HUES64 (cell line): Measurements from ENCODE around the gene DHTKD1.
A peak's percentile ranks its signal among the peaks of the same experiment; 100 is the strongest.

Experiments
- H3K27ac ChIP-seq: 2 replicates; pipeline ENCODE4 v1.7.0; 2013; ENCODE audit warnings: low read depth, low read length, inconsistent platforms
- H3K27me3 ChIP-seq: 2 replicates; pipeline ENCODE4 v1.6.1; 2013; ENCODE audit warnings: mild to moderate bottlenecking, low read length; ENCODE audit not compliant: insufficient read depth
- H3K36me3 ChIP-seq: 2 replicates; pipeline ENCODE4 v1.6.1; 2013; ENCODE audit warnings: mild to moderate bottlenecking, low read length; ENCODE audit not compliant: insufficient read depth
- H3K4me1 ChIP-seq: 2 replicates; pipeline ENCODE4 v1.6.1; 2013; ENCODE audit warnings: mild to moderate bottlenecking, low read length, moderate library complexity; ENCODE audit not compliant: insufficient read depth
- H3K4me3 ChIP-seq: 2 replicates; pipeline ENCODE4 v1.5.1; 2013; ENCODE audit warnings: mild to moderate bottlenecking, low read length, moderate library complexity
- H3K9ac ChIP-seq: 2 replicates; pipeline ENCODE4 v1.6.1; 2013; ENCODE audit warnings: mild to moderate bottlenecking, low read depth, low read length
- H3K9me3 ChIP-seq: 2 replicates; pipeline ENCODE4 v1.6.1; 2013; ENCODE audit warnings: low read depth, low read length; ENCODE audit not compliant: insufficient read depth
- WGBS: fragments of 150-250, 120-280 bp; methylation state at CpG from one replicate; pipeline ENCODE4 v1.1.7; 2013; ENCODE audit warnings: missing lambda C conversion rate; 5-methylcytosine and 5-hydroxymethylcytosine counted together

DHTKD1 gene

DNA sequence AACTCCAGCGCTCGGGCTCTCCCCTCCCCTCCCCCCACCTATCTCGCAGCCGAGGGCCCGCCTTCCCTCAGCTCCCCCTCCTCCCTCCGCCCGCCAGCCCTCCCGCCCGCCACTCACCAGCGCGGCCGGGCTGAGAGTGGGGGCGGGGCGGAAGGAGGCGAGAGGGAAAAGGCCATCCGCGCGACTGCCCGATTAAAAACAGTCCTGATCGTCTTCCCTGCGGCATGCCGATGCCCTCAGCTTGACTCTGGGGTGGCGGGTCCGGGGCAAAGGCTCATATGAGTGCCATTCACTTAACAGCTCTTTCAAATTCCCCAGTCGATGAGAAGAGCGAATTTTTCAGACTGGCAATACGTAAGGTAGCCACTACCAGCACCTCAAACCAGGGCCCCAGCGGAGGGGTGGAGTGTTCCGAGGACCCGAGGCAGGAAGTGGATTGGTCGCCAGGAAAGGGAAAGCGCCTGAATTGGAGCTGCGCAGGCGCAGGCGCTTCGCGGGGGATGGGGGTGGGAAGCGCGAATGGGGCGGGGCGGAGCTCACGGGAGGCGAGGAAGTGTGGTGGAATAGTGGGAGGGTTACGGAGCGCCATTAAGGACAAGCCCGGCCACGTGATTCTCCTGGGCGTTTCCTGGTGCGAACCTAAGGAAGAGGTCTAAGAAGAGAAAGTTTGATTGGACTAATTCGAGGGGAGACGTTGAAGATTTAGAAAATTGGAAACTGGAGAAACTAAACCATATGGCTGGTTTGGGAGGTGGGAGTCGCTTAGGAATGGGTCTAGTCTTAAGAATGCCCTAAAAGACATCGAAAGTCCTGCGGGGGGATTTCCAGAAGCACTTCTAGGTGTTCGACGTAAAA, 25.7 kb upstream of the DHTKD1 start, which contains the start of gene UPF2:
TSS of gene UPF2 (minus strand) at position 13 of the 855 bp plus-strand sequence. CDS start 7,386 bp downstream, outside the sequence.
- H3K27me3 ChIP-seq, result no peaks in the 10 kb centered on the region
- peak within 1 kb of the TSS; percentile 99 for H3K4me3 ChIP-seq
- H3K4me1 ChIP-seq, result peaks cover 14% of the 10 kb centered on the region
- H3K27ac ChIP-seq, result peak within 1 kb of the TSS; percentile 98
- 5% methylated on average over 50 of the region's 56 CpGs for WGBS
- H3K9ac ChIP-seq, result peak within 1 kb of the TSS; percentile 99
- no peaks in the 10 kb centered on the region for H3K9me3 ChIP-seq
- H3K36me3 ChIP-seq, result no peaks in the 10 kb centered on the region

DNA sequence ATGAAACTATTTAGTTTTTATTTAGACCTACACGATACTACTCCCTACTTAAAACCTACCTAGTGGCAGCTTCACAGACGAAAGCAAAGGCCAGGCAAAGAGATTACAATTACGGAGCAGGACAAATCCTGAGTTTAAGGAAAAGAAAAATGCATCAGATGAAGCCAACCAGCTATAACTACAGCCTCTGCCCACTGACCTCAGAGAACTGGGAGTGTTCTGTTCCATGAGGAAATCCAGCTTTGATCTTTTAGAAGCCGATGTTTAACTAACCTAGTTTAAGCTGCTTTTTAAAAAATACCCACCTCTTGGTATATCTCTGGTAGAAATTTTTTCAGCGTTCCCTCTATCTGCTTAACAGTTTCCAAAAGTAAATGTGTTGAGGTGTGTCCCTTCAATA, 23.2 kb upstream of the DHTKD1 start:
- no peak overlapping the region for H3K27ac ChIP-seq
- H3K36me3 ChIP-seq, result no peaks in the 10 kb centered on the region
- no peaks in the 10 kb centered on the region for H3K9me3 ChIP-seq
- WGBS, result 89% methylated on average over 5 of the region's 5 CpGs
- no peak overlapping the region for H3K4me3 ChIP-seq
- H3K27me3 ChIP-seq, result no peaks in the 10 kb centered on the region
- no peak overlapping the region for H3K9ac ChIP-seq
- H3K4me1 ChIP-seq, result peaks cover 11% of the 10 kb centered on the region

DNA sequence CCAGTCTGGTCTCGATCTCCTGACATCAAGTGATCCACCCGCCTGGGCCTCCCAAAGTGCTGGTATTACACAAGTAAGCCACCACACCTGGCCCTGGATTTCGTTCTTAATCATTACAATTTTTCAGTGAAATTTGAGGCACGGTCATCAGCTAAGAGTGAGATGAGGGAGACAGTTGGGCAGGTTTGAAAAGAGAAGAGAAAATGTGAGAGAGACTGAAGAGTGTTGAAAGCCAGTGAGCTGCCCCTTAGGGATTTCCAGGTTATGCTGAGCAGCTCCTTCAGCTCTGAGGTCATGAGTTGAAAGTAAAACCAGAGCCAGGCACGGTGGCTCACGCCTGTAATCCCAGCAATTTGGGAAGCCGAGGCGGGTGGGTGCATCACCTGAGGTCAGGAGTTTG, 20.2 kb upstream of the DHTKD1 start:
- no peaks in the 10 kb centered on the region for H3K27me3 ChIP-seq
- WGBS, result 93% methylated on average over 8 of the region's 8 CpGs
- H3K9ac ChIP-seq, result no peak overlapping the region
- H3K9me3 ChIP-seq, result no peaks in the 10 kb centered on the region
- no peak overlapping the region for H3K27ac ChIP-seq
- H3K36me3 ChIP-seq, result no peaks in the 10 kb centered on the region
- no peaks in the 10 kb centered on the region for H3K4me1 ChIP-seq
- H3K4me3 ChIP-seq, result no peak overlapping the region

DNA sequence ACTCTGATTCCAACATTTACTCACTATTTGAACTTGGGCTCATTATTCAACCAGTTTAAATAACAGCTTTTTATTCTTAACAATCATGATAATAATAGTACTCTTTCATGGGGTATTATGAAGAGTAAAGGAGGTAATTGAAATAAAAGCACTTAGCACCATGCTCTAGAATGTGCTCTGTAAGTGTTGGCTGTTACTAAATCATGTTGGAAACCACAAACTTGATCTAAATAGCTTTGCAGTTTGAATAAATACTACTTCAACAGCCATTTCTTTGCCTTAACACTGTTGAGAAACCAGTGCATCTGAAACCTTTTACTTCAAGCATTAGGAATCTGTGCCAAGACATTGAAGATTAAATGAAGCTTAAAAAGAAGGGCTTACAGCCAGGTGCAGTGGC, 18.2 kb upstream of the DHTKD1 start:
- H3K4me3 ChIP-seq, result no peak overlapping the region
- no peaks in the 10 kb centered on the region for H3K36me3 ChIP-seq
- H3K9ac ChIP-seq, result no peak overlapping the region
- H3K27ac ChIP-seq, result no peak overlapping the region
- H3K9me3 ChIP-seq, result no peaks in the 10 kb centered on the region
- no peaks in the 10 kb centered on the region for H3K4me1 ChIP-seq
- H3K27me3 ChIP-seq, result no peaks in the 10 kb centered on the region

DNA sequence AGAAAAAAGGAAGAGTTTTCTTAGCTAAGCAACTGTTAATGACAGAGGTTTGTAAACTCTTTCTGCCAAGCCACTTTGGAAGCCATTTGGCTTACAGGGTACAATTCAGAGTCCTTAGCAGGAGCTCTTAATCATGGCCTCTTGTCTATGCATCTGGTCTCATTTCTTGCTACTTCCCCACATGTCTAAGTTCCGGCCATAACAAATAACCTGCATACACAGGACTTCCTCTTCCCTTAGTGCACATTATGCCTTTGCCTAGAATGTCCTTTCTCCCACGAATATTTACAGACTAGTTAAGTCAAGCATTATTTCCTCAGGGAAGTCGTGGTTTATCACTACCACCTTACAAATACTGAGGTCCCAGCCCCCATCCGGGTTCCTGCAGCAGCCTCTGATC, 17.5 kb upstream of the DHTKD1 start:
- Histone ChIP-seq H3K4me1 (no peaks in the 10 kb centered on the region), H3K9ac (no peak overlapping the region), H3K36me3 (no peaks in the 10 kb centered on the region), H3K9me3 (no peaks in the 10 kb centered on the region), H3K27ac (no peak overlapping the region), H3K27me3 (no peaks in the 10 kb centered on the region), H3K4me3 (no peak overlapping the region)
- WGBS, result 86% methylated on average over 4 of the region's 4 CpGs

DNA sequence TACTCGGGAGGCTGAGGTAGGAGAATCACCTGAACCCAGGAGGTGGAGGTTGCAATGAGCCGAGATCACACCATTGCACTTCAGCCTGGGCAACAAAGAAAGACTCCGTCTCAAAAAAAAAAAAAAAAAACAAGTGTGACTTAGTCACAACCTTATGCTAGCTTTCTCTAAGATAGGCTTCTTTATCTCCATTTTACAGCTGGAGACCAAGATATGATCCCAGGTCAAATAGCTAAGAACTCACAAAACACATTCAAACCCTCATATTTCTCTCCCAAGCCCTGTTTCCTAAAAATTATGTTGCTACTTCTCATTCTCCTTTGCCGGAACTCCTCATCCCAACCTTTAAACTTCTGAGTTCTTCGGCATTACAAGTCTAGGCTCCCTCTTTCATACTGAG, 13.0 kb upstream of the DHTKD1 start:
- 95% methylated on average over 5 of the region's 5 CpGs for WGBS

DNA sequence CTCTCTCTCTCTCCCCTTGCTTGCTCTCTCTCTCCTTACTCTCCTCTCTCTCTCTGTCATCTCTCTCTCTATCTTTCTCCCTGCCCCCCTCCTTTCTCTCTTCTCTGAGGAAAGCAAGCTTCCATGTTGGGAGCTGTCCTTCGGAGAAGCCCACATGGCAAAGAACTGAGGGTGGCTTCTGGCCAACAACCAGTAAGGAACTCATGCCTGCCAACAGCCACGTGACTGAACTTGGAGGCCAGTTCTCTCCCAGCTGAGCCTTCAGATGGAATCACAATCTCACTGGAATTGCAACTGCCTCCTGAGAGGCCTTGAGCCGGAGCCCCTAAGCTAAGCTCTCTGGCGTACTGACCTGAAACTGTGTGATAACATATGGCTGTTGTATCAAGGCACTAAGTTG, 12.0 kb upstream of the DHTKD1 start:
- Histone ChIP-seq H3K27ac (no peak overlapping the region), H3K36me3 (no peaks in the 10 kb centered on the region), H3K4me3 (no peak overlapping the region), H3K4me1 (no peaks in the 10 kb centered on the region), H3K27me3 (no peaks in the 10 kb centered on the region), H3K9me3 (no peaks in the 10 kb centered on the region), H3K9ac (no peak overlapping the region)
- 72% methylated on average over 4 of the region's 4 CpGs for WGBS

More for the DNA sequence above, 13.0 kb upstream of the DHTKD1 start:
- H3K36me3 ChIP-seq, result no peaks in the 10 kb centered on the region
- no peak overlapping the region for H3K9ac ChIP-seq
- H3K27me3 ChIP-seq, result no peaks in the 10 kb centered on the region
- H3K9me3 ChIP-seq, result no peaks in the 10 kb centered on the region
- H3K27ac ChIP-seq, result no peak overlapping the region
- no peaks in the 10 kb centered on the region for H3K4me1 ChIP-seq
- no peak overlapping the region for H3K4me3 ChIP-seq

DNA sequence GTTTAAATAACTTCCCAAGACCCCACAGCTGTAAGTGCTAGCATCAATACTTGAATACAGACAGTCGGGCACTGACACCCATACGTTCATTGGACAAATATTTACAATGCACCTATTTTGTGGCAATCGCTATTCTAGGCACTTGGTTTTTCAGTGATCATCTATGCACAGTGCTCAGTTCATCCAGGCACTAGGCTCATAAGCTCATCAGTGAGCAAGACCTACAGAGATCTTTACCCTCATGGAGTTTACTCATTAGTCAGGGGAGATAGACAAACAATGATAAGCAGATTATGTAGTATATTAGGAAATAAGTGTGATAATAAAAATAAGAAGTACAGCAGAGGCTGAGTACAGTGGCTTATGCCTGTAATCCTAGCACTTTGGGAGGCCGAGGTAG, 7.6 kb upstream of the DHTKD1 start:
- H3K27ac ChIP-seq, result no peak overlapping the region
- H3K4me1 ChIP-seq, result peaks cover 7% of the 10 kb centered on the region; the same call in 1 of the 2 replicates
- H3K4me3 ChIP-seq, result no peak overlapping the region
- 90% methylated on average over 4 of the region's 4 CpGs for WGBS
- H3K36me3 ChIP-seq, result no peaks in the 10 kb centered on the region
- H3K9ac ChIP-seq, result no peak overlapping the region
- no peaks in the 10 kb centered on the region for H3K27me3 ChIP-seq
- H3K9me3 ChIP-seq, result no peaks in the 10 kb centered on the region

DNA sequence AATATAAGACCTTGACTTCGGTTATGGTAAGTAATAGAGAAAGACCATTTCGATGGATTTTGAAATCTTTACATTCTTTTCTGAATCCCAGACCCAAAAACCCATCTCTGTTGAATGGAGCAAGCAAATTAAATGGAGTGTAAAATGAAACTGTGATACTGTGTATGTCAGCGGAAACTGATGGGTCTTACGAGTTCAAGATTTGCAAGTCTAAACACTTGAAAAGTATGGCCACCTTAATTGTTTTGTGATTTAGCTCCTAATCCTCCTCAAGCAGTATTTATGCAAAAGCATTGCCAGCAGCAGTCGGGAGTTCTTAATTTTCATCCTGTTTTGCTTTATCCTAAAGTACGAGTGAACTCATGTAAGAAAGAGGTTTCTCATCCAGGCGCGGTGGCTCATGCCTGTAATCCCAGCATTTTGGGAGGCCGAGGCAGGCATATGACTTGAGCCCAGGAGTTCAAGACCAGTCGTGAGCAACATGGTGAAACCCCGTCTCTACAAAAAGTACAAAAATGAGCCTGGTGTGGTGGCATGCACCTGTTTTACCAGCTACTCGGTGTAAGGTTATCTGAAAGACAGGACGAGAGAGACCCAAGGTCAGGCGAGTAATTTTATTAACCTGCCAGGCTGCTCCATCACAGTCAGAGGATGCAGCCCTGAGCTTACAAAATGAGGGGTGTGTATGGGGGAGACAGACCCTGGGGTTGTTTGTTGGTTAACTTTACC, 5.8 kb upstream of the DHTKD1 start:
- no peak overlapping the region for H3K27ac ChIP-seq

DNA sequence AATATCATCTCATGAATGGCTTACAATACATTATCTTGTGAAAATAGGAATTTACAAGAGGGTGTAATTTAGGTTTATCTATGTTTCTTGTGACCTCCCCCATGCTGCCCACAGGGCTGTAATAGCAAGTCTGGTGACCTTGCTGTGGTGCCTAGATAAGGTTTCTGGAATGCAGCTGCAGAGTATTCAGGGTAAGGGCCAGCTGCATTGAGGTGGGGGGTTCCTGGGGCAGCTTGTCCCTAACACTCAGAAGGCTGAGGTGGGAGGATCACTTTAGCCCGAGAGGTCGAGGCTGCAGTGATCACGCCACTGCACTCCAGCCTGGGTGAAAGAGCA, 5.3 kb upstream of the DHTKD1 start:
- WGBS, result 100% methylated on average over 1 of the region's 3 CpGs
- Histone ChIP-seq H3K9ac (no peak overlapping the region), H3K27ac (no peak overlapping the region)

More for the DNA sequence above, 5.8 kb upstream of the DHTKD1 start:
- Histone ChIP-seq H3K36me3 (no peaks in the 10 kb centered on the region), H3K9me3 (no peaks in the 10 kb centered on the region), H3K4me3 (no peak overlapping the region), H3K27me3 (no peaks in the 10 kb centered on the region), H3K4me1 (peaks cover 7% of the 10 kb centered on the region; the same call in 1 of the 2 replicates), H3K9ac (no peak overlapping the region; the same call in 1 of the 2 replicates)
- WGBS, result 79% methylated on average over 14 of the region's 14 CpGs

DNA sequence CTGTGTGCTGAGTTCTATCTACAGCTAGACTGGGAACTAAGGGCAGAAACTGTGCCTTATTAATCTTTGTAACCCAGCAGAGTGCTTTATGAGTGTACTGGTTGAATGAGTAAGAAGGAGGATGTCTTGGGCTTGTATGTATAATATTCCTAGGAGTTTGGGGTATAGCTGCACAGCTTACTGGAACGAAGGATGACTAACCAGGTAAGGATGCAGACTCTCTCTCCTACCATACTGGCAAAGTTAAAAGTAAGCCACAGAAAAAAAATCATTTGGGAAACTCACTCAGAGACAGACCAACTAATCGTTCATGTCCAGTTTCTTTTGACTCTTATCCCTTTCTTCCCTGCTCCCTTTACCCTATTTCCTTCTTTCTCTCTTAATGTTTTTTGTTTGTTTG, 1.4 kb upstream of the DHTKD1 start:
- Histone ChIP-seq H3K9ac (no peak overlapping the region), H3K9me3 (no peaks in the 10 kb centered on the region), H3K27ac (no peak overlapping the region)

More for the DNA sequence above, 5.3 kb upstream of the DHTKD1 start:
- Histone ChIP-seq H3K9me3 (no peaks in the 10 kb centered on the region), H3K4me3 (no peak overlapping the region), H3K36me3 (no peaks in the 10 kb centered on the region), H3K4me1 (peaks cover 7% of the 10 kb centered on the region; the same call in 1 of the 2 replicates), H3K27me3 (no peaks in the 10 kb centered on the region)

More for the DNA sequence above, 1.4 kb upstream of the DHTKD1 start:
- Histone ChIP-seq H3K36me3 (no peaks in the 10 kb centered on the region), H3K4me1 (peaks cover 9% of the 10 kb centered on the region), H3K4me3 (no peak overlapping the region), H3K27me3 (no peaks in the 10 kb centered on the region)
- WGBS, result 93% methylated on average over 2 of the region's 2 CpGs
